HEK293 (cell line): ENCODE results near the gene PLEKHA3.

Experiments used
- CTCF ChIA-PET: fragments of 350-600 bp; formaldehyde crosslinking; extraction: SDS; loops from one replicate; lab custom pipeline; 2021; ENCODE audit warnings: antibody characterized with exemption; lab: Yijun Ruan, JAX
- POLR2A ChIA-PET: fragments of 300-600 bp; formaldehyde crosslinking; extraction: SDS; loops from one replicate; lab custom pipeline; 2020; ENCODE audit warnings: antibody characterized with exemption, inconsistent platforms; lab: Yijun Ruan, JAX
- H3K27ac ChIP-seq: fragments of 200-500 bp; sonication (Bioruptor generic); 2 replicates; pipeline ENCODE4 v1.5.1; 2014; ENCODE audit warnings: low read depth, low read length, control low read depth, inconsistent platforms; ENCODE audit errors: extremely low read depth
- H3K36me3 ChIP-seq, 2 experiments: fragments of 200-500 bp in 1 of 2; sonication (Bioruptor generic) in 1 of 2; 1 replicate in 1 of 2; 2 replicates in 1 of 2; pipeline ENCODE4 v1.5.1; 2014 to 2017; ENCODE audit warnings: inconsistent platforms in 2 of 2, low read length in 2 of 2; ENCODE audit not compliant: control insufficient read depth in 2 of 2, insufficient read depth in 1 of 2
- H3K4me1 ChIP-seq: fragments of 200-500 bp; sonication (Bioruptor generic); 2 replicates; pipeline ENCODE4 v1.5.1; 2014; ENCODE audit warnings: mild to moderate bottlenecking, low read length, inconsistent platforms; ENCODE audit not compliant: control insufficient read depth, insufficient read depth
- H3K4me3 ChIP-seq: 2 replicates; pipeline ENCODE4 v1.5.1; 2011; ENCODE audit warnings: low read depth, mild to moderate bottlenecking, control low read depth, low read length, moderate library complexity
- H3K9me3 ChIP-seq: fragments of 200-500 bp; sonication (Bioruptor generic); 2 replicates; pipeline ENCODE4 v1.5.1; 2014; ENCODE audit warnings: low read depth, low read length, inconsistent platforms; ENCODE audit not compliant: control insufficient read depth, insufficient read depth
- ZNF146 ChIP-seq: fragments of 450-650 bp; formaldehyde crosslinking; IDR thresholded peaks from 2 replicates; pipeline ENCODE4 v1.5.1; 2016; ENCODE audit warnings: missing biosample characterization, missing genetic modification characterization
- ZNF791 ChIP-seq: fragments of 450-650 bp; formaldehyde crosslinking; IDR thresholded peaks from 2 replicates; pipeline ENCODE4 v1.5.1; 2016; ENCODE audit warnings: missing biosample characterization, missing genetic modification characterization
- ZXDB ChIP-seq: fragments of 450-650 bp; formaldehyde crosslinking; IDR thresholded peaks from 2 replicates; pipeline ENCODE4 v1.5.1; 2016; ENCODE audit warnings: missing biosample characterization, missing genetic modification characterization

The PLEKHA3 gene

DNA sequence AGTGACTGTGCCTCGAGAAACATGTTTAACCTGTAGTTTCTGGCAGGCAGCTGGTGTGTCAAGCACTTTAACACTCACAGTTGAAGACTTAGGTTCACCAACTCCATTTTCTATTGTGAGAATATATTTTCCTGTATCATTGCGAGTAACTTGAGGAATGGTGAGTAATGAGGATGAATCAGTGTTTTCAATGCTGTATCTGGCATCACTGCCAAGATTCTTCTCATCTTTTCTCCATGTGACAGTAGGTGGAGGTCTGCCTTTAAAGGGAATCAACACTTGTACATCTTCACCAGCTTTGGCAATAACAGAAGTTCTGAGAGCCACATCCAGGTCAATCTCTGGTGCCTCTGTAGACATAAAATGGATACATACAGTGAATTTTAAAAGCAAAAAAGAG is 72.8 kb downstream of the PLEKHA3 start:
- TF ChIP-seq ZNF146 (tag by site-specific recombination) (no peak), ZNF791 (no peak), ZXDB (tag by site-specific recombination) (no peak)
- CTCF ChIA-PET, result no interaction called here

More for the DNA sequence above, 72.8 kb downstream of the PLEKHA3 start:
- no peak overlapping the region for H3K4me3 ChIP-seq
- H3K36me3 ChIP-seq, result peaks cover 0 to 48% of the 10 kb centered on the region in 2 experiments; a peak in 1 of 3 replicates
- POLR2A ChIA-PET, result no interaction called here
- no peaks in the 10 kb centered on the region for H3K9me3 ChIP-seq
- no peaks in the 10 kb centered on the region for H3K4me1 ChIP-seq
- H3K27ac ChIP-seq, result no peak overlapping the region
